RKO (cell line): ENCODE results near the gene HLX.

ENCODE experiments used
- DNase-seq: peaks from one replicate; pipeline ENCODE4 v3.0.0-alpha.2; 2016; ENCODE audit warnings: low spot score

HLX gene

DNA sequence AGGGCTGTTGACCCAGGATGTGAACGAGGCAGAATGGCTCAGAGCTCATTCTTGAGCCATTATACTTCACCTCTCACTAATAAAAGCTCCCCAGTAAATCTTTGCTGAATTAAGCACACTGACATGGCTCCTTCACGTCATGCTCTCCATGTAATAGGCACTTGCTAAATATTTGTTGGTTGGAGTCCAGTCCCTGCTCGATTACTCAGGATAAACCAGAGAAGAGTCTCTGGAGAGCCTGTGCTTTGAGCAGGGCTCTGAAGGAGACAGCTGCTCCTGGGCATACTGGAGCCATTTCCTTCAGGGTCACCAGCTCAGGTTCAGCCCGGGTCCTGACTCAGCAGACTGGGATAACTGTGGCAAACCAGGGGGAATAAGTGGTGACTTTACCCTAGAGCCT, 46.9 kb downstream of the HLX start:
- DNase-seq = no peak

DNA sequence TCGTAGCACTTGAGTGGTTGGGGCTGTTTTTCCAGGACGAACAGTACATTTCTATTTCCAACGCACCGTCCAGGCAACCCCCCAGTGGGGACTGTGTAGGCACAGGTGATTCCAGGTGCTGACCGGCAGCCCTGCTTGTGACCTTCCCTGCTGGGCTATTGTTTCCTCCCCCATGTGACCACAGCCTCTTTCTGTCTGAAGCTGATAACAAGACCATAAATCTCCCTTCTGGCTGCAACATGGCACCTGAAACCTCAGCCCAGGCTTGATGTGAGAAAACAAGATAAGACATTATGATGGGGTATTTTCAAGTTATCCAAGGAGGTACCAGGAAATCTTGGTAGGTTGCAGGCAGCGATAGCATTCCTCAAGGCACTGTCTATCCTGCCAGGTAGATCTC, 48.2 kb downstream of the HLX start:
- DNase-seq = no peak

DNA sequence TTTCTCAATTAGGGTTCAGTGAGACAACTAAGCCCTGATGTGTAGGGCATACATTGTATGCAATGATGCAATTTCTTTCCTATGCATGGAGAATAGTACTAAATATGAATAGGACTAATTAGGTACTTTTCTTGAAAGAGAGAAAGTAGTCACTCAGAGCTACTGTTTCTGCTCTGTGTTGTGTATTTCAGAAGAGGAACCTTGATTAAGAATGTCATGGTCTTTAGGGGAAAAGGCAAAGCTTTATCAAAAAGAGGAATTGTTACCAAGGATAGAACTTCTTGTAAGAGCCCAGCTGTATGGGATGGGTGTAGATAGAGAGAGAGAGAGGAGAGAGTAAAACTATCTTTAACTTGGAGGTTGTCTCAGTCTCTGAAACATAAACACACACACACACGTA, 49.1 kb downstream of the HLX start:
- DNase-seq = no peak

DNA sequence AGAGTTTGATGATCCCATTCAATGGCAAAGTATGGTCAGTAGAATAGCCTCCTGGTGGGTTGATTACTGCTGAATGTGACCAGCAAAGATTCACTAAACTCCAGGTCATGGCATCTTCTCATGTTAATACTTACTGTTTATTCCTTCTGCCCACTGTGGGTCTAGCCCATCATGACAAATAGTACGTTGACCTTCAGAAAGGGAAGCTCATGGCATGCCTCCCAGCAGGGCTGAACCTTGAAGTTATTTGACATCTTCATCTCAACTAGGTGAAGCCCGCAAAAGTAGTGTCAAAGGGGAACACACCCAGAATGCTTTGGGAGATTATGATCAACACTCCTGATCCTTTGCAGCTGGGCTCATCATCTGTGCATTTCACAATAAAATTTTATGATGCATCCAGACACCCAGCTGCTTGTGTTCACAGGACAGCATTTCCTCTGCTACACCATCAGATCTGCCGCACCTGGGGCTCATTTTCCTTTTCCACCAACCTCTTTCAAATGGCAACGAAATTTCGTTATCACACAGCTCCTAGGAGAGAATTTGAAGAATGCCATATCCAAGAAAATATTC, 49.6 kb downstream of the HLX start:
- no peak for DNase-seq

DNA sequence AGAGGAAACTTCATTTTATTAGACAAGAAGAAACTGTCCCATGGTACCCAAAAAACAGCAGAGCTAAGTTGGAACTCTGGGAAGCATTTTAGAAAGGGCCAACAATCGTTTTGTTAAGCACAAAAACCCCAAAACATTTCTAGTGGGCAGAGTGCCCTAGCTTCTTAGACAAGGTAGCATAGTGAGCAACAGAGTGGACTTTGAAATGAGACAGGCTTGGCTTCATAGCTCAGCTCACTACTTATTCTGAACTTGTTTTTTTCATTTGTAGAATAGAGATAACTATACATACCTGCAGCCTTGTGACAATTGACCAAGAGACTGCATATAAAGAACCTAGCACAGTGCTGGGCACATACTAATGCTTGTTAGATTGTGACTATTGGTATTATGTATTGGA, 50.1 kb downstream of the HLX start:
- no peak for DNase-seq
